K562 (cell line): ENCODE results near the gene LAPTM5. TPM values are rescaled to one million over a fixed set of nuclear protein-coding genes. Genes with fewer than 3 reads are reported as not detected.
A peak's percentile ranks its signal among the peaks of the same experiment; 100 is the strongest.

Experiments used
- CBX1 ChIP-seq: sonication (generic); IDR thresholded peaks from 2 replicates; pipeline ENCODE4 v1.6.1; 2016; ENCODE audit warnings: antibody characterized with exemption, low read depth, mild to moderate bottlenecking
- CXXC5 ChIP-seq: fragments of 250-450 bp; sonication (Bioruptor Pico); IDR thresholded peaks from 2 replicates; pipeline ENCODE4 v1.8.0; 2022; ENCODE audit warnings: inconsistent platforms, mild to moderate bottlenecking, moderate library complexity
- FOXK2 ChIP-seq, 2 experiments: fragments of 450-650 bp; IDR thresholded peaks in 1 of 2; conservative IDR thresholded peaks in 1 of 2; 2 replicates each; pipeline ENCODE4 v1.6.1; 2016; ENCODE audit warnings: low read depth in 2 of 2, mild to moderate bottlenecking in 1 of 2
- FOXO4 ChIP-seq: fragments of 450-650 bp; formaldehyde crosslinking; IDR thresholded peaks from 2 replicates; pipeline ENCODE4 v1.4.0; 2020; ENCODE audit warnings: mild to moderate bottlenecking, moderate library complexity
- ID3 ChIP-seq, 2 experiments: fragments of 250-450 bp in 1 of 2; fragments of 450-650 bp in 1 of 2; sonication (Bioruptor Pico) in 1 of 2; IDR thresholded peaks; 2 replicates each; pipeline versions ENCODE4 v1.6.1 to v1.8.0; 2016 to 2021; ENCODE audit warnings: mild to moderate bottlenecking in 2 of 2, moderate library complexity in 2 of 2, missing compliant biosample characterization in 1 of 2, missing genetic modification characterization in 1 of 2
- LCOR ChIP-seq: sonication (generic); formaldehyde crosslinking; IDR thresholded peaks from 2 replicates; pipeline ENCODE4 v1.8.0; 2022; ENCODE audit warnings: mild to moderate bottlenecking, missing genetic modification reagents
- MCM2 ChIP-seq: fragments of 450-650 bp; IDR thresholded peaks from 2 replicates; pipeline ENCODE4 v1.6.1; 2017; ENCODE audit warnings: low read depth, mild to moderate bottlenecking
- POLR2G ChIP-seq: fragments of 200-400 bp; formaldehyde crosslinking; IDR thresholded peaks from 2 replicates; pipeline ENCODE4 v1.6.1; 2017; ENCODE audit warnings: low read depth, mild to moderate bottlenecking, antibody characterized with exemption, low read length, moderate library complexity
- RBFOX2 ChIP-seq: fragments of 200-400 bp; formaldehyde crosslinking; IDR thresholded peaks from 2 replicates; pipeline ENCODE4 v1.6.1; 2017; ENCODE audit warnings: low read depth, mild to moderate bottlenecking, low read length, moderate library complexity
- RBM22 ChIP-seq: fragments of 200-400 bp; formaldehyde crosslinking; IDR thresholded peaks from 2 replicates; pipeline ENCODE4 v1.6.1; 2018; ENCODE audit warnings: low read length, low read depth; ENCODE audit not compliant: poor library complexity, severe bottlenecking
- SMARCA5 ChIP-seq: fragments of 450-650 bp; IDR thresholded peaks from 2 replicates; pipeline ENCODE4 v1.6.1; 2016
- SMARCE1 ChIP-seq: fragments of 450-650 bp; IDR thresholded peaks from 2 replicates; pipeline ENCODE4 v1.7.1; 2016; ENCODE audit warnings: mild to moderate bottlenecking
- SP1 ChIP-seq: sonication (generic); formaldehyde crosslinking; IDR thresholded peaks from 2 replicates; pipeline ENCODE4 v1.8.1; 2022; ENCODE audit warnings: mild to moderate bottlenecking, missing genetic modification reagents
- polyA plus RNA-seq, 8 experiments: library from polyadenylated mRNA; depleted of rRNA in 4 of 8; stranded (reverse) in 5 of 8; unstranded in 3 of 8; fragments of >200 nt; fragmentation: Nextera tagmentation in 2 of 8; fragmentation: Illumina TruSeq in 1 of 8; extraction: Ambion mirVana in 2 of 8; extraction: Trizol in 1 of 8; gene quantifications; 2 replicates each; pipeline versions ENCODE4 v1.2.1 to v1.2.3, GENCODE V29; 2011 to 2014; ENCODE audit warnings: inconsistent platforms in 1 of 8, missing spikeins in 1 of 8
- total RNA-seq, 7 experiments: library from RNA; depleted of rRNA in 6 of 7; stranded (reverse); fragments of >200 nt in 6 of 7; fragmentation: Illumina TruSeq in 2 of 7; extraction: Trizol in 2 of 7; gene quantifications; 2 replicates each; pipeline versions ENCODE4 v1.2.1 to v1.2.3, GENCODE V29; 2011 to 2021; ENCODE audit warnings: low replicate concordance in 1 of 7
- TF ChIP-seq, protein P1 (sequence below): sonication (generic); formaldehyde crosslinking; IDR thresholded peaks from 2 replicates; pipeline ENCODE4 v1.8.0; 2022; ENCODE audit warnings: mild to moderate bottlenecking, missing genetic modification reagents
- TF ChIP-seq, protein P2 (sequence below): fragments of 250-450 bp; sonication (Bioruptor Pico); IDR thresholded peaks from 2 replicates; pipeline ENCODE4 v1.5.0; 2021; ENCODE audit warnings: mild to moderate bottlenecking, borderline replicate concordance
- TF ChIP-seq, protein P3 (sequence below): sonication (generic); formaldehyde crosslinking; IDR thresholded peaks from 2 replicates; pipeline ENCODE4 v1.8.1; 2023; ENCODE audit warnings: mild to moderate bottlenecking, missing genetic modification reagents
- TF ChIP-seq, protein P4 (sequence below), 3 experiments: IDR thresholded peaks in 2 of 3; conservative IDR thresholded peaks in 1 of 3; 2 replicates each; pipeline ENCODE4 v1.5.1; 2011 to 2012; ENCODE audit warnings: low read length in 3 of 3, mild to moderate bottlenecking in 3 of 3, control low read depth in 2 of 3, improper control_type of control experiment in 1 of 3, inconsistent platforms in 1 of 3, low read depth in 1 of 3, mixed read lengths in 1 of 3, moderate library complexity in 1 of 3; ENCODE audit not compliant: insufficient read depth in 2 of 3

LAPTM5 gene
- total and polyA plus RNA-seq, 9 of the 15 experiments (the other 6 are each of a cell fraction or from before 2014, with no cell fraction given), result 2.4 to 47.3 (median 20.3) TPM

- TF ChIP-seq, protein P1, sequence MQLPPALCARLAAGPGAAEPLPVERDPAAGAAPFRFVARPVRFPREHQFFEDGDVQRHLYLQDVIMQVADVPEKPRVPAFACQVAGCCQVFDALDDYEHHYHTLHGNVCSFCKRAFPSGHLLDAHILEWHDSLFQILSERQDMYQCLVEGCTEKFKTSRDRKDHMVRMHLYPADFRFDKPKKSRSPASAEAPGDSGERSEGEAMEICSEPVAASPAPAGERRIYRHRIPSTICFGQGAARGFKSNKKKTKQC, result no peak
- TF ChIP-seq SMARCE1, result no peak
- TF ChIP-seq SMARCA5, result peak; percentile 75; the same call in 1 of the 2 replicates
- TF ChIP-seq, protein P2, sequence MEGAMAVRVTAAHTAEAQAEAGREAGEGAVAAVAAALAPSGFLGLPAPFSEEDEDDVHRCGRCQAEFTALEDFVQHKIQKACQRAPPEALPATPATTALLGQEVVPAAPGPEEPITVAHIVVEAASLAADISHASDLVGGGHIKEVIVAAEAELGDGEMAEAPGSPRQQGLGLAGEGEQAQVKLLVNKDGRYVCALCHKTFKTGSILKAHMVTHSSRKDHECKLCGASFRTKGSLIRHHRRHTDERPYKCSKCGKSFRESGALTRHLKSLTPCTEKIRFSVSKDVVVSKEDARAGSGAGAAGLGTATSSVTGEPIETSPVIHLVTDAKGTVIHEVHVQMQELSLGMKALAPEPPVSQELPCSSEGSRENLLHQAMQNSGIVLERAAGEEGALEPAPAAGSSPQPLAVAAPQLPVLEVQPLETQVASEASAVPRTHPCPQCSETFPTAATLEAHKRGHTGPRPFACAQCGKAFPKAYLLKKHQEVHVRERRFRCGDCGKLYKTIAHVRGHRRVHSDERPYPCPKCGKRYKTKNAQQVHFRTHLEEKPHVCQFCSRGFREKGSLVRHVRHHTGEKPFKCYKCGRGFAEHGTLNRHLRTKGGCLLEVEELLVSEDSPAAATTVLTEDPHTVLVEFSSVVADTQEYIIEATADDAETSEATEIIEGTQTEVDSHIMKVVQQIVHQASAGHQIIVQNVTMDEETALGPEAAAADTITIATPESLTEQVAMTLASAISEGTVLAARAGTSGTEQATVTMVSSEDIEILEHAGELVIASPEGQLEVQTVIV (CRISPR knock-in tag), result no peak
- TF ChIP-seq, protein P3, sequence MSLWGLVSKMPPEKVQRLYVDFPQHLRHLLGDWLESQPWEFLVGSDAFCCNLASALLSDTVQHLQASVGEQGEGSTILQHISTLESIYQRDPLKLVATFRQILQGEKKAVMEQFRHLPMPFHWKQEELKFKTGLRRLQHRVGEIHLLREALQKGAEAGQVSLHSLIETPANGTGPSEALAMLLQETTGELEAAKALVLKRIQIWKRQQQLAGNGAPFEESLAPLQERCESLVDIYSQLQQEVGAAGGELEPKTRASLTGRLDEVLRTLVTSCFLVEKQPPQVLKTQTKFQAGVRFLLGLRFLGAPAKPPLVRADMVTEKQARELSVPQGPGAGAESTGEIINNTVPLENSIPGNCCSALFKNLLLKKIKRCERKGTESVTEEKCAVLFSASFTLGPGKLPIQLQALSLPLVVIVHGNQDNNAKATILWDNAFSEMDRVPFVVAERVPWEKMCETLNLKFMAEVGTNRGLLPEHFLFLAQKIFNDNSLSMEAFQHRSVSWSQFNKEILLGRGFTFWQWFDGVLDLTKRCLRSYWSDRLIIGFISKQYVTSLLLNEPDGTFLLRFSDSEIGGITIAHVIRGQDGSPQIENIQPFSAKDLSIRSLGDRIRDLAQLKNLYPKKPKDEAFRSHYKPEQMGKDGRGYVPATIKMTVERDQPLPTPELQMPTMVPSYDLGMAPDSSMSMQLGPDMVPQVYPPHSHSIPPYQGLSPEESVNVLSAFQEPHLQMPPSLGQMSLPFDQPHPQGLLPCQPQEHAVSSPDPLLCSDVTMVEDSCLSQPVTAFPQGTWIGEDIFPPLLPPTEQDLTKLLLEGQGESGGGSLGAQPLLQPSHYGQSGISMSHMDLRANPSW, result no peak
- no peak for TF ChIP-seq ID3 (CRISPR knock-in tag; IDR thresholded peaks at IDR 0.05)
- peak; percentile 33; the same call in 1 of the 2 replicates for TF ChIP-seq ID3 (tag; IDR thresholded peaks at IDR 0.05)
- TF ChIP-seq RBM22, result peak; percentile 72
- no peak for TF ChIP-seq SP1
- TF ChIP-seq FOXO4 (CRISPR knock-in tag), result no peak
- no peak for TF ChIP-seq MCM2
- no peak for TF ChIP-seq CXXC5 (CRISPR knock-in tag)
- no peak for TF ChIP-seq LCOR
- peak; percentile 44; the same call in 1 of the 2 replicates for TF ChIP-seq RBFOX2
- TF ChIP-seq POLR2G, result peak; percentile 79
- no peak for TF ChIP-seq FOXK2 (conservative IDR thresholded peaks at IDR 0.05 in 1 of 2, IDR thresholded peaks at IDR 0.05 in 1 of 2; ENCODE audit: low read depth in 2 of 2)
- TF ChIP-seq, protein P4, sequence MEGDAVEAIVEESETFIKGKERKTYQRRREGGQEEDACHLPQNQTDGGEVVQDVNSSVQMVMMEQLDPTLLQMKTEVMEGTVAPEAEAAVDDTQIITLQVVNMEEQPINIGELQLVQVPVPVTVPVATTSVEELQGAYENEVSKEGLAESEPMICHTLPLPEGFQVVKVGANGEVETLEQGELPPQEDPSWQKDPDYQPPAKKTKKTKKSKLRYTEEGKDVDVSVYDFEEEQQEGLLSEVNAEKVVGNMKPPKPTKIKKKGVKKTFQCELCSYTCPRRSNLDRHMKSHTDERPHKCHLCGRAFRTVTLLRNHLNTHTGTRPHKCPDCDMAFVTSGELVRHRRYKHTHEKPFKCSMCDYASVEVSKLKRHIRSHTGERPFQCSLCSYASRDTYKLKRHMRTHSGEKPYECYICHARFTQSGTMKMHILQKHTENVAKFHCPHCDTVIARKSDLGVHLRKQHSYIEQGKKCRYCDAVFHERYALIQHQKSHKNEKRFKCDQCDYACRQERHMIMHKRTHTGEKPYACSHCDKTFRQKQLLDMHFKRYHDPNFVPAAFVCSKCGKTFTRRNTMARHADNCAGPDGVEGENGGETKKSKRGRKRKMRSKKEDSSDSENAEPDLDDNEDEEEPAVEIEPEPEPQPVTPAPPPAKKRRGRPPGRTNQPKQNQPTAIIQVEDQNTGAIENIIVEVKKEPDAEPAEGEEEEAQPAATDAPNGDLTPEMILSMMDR (IDR thresholded peaks at IDR 0.05 in 2 of 3, conservative IDR thresholded peaks at IDR 0.05 in 1 of 3; ENCODE audit: insufficient read depth in 2 of 3, low read depth in 1 of 3, low read length in 3 of 3), result no peak
- peak; percentile 65; the same call in 1 of the 2 replicates for TF ChIP-seq CBX1
Observed at GRCh38 chr1:30730346-30731108, 27.0 kb downstream of the LAPTM5 start (continued).
